Activated CD8-positive, alpha-beta memory T cell treated with anti-CD3 and anti-CD28 coated beads for 24 hours (primary cell): ENCODE data around the gene ITIH1.

Source experiments
- DNase-seq: peaks from one replicate; pipeline ENCODE4 v3.0.0-alpha.2; 2020

The ITIH1 gene

DNA sequence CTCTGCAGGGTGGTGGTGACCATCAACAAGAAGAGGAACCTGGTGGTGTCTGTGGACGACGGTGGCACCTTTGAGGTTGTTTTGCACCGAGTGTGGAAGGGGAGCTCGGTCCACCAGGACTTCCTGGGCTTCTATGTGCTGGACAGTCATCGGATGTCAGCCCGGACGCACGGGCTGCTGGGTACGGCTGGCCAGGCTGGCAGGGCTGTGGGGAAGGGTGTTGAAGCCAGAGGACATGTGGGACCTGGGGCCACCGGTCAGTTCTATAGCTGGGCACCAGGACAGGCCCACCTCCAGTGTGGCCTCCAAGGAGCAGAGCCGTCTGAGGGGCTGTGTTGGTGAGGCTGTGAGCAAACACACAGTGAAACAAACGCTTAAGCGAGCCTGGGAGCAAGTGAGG, 13.3 kb downstream of the ITIH1 start:
- no peak for DNase-seq

DNA sequence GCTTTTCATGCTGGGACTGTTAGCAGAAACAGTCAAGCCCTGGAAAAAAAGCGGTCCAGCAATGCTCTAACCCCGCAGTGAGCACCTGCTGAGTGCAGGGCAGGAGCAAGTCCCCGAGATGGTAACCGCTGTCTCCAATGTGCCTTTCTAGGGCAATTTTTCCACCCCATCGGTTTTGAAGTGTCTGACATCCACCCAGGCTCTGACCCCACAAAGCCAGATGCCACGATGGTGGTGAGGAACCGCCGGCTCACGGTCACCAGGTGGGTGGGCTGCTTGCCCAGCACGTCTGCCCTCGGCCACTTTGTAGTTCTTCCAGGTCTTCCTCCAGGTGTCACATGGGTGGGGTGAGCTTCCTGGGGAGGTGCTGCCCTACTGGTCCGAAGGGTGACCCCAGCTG, 14.0 kb downstream of the ITIH1 start:
- DNase-seq: no peak

GRCh38 chr3:52791928-52792327, 14.5 kb downstream of the ITIH1 start:
- no peak for DNase-seq

DNA sequence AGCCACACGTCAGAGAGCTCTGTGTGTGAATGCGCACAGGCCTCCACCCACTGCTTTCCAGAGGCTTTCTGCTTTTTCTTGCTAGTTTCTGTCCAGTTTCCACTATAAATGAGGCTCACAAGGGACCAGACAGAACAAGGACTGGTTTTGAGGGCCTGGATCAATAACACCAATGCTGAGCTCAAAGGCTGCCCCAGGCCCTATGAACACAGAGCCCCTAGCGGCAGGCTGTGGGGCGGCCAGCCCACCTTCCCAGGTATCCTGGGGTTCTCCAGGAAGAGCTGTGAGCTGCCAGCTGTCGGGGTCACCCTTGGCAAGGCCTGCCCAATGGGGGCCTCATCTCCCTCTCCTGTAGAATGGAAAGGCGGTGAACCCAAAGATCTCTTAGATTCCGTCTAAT, 15.0 kb downstream of the ITIH1 start:
- no peak for DNase-seq

- DNase-seq: no peak
These were observed 15.7 kb downstream of the ITIH1 start for GRCh38 chr3:52792961-52793695.

DNA sequence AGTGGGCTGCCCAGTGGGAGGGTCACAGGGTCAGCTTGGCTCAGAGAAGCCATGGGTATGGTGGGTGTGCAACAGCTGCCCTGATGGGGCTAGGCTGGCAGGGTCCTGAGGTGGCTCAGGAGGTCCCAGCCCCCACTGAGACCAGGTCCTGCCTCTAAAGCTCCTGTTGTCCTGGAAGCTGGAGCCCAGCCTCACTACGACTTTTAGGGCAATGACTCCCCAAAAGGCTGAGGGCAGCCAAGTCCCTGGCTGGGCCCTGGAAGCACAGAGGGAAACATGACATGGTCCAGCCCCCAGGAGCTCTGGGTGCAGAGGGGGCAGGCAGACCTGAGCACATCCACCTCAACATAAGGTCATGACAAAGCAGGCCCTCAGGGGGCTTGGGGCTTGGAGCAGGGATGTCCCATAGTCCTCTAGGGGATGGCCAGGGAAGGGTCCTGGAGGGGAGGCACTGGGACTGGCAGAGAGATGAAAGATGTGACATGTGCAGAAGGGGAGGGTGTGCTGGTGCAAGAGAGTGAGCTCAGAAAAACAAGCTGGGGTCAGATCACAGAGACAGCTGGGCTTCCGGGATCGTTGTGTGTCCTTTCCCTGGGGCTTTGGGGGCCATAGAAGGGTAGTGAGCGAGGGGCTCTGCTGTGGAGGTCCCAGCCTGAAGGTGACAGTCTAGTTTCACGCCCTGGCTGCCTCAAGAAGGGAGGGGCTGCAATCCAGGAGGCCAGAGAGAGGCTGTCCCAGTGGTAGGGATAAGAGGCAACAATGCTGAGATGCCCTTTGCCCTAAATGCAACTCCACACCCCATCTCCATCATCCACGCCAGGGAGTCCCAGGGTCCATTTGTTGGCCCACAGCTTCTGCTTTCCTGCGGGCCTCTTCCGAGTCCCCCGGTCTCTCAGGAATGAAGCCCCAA, 16.6 kb downstream of the ITIH1 start:
- no peak for DNase-seq

DNA sequence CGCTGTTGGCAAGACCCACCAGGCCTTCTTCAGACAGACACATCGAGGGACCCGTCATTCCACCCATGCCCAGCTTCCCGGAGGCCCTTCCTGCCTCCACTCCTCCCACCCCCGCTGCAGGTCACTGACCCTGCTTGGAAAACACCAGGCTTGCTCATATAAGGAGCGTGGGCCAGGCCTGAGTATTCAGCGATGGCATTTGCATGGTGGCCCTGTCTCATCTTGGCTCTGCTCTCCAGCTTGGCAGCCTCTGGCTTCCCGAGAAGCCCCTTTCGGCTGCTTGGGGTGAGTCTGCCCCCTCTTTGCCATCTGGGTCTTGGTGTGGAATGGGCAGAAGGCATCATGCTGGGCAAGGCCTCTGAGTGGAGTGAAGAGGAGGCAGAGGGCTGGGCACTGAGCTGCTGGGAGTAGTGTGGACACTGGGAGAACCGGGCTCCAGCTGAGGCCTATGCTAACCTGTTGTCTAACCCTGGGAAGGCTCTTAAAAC, 17.3 kb downstream of the ITIH1 start, which contains the start of gene ITIH3:
ITIH3 (plus strand) TSS at position 185 of the 488 bp plus-strand sequence; CDS start at position 193, 8 bp downstream.
- DNase-seq: no peak

- DNase-seq: no peak
These were observed 18.0 kb downstream of the ITIH1 start for GRCh38 chr3:52795298-52795900.

DNA sequence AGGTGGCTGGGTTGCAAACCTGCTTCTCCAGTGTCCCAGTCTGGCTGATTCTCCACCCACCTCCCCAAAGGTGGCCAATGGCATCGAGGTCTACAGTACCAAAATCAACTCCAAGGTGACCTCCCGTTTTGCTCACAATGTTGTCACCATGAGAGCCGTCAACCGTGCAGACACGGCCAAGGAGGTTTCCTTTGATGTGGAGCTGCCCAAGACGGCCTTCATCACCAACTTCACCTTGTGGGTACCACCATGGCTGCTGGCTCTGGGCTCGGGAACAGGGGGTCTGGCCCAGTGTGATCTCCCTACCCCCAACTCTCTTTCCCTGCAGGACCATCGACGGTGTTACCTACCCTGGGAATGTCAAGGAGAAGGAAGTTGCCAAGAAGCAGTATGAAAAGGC, 19.0 kb downstream of the ITIH1 start:
- no peak for DNase-seq

DNA sequence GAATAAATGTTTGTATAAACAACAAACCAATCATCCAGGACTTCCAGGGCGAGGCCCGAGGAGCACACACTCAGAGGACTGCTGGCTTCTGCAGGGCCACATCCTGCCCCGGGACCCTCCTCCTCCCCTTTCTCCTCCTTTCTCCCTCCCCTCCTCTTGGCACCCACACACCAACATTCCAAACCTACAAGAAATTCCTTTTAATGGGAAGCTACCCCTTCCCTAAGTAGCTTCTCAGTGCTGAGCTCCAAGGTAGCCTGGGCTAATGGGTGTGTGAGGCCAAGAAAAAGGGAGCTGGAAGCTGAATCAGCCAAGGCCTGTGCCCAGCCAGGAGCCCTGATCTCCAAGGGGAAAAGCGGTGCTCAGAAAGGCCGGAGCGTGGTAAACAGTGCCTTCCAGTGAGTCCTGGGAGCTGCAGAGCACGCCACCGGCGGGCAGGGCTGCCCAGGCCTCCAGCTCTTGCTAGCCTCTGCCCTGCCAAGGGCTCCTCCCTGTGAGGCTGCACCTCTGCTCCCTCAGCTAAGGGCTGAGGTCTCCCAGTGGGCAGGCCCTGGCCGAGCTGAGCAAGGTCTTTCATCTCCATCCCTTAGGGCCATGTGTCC, 21.1 kb downstream of the ITIH1 start:
- DNase-seq: no peak

DNA sequence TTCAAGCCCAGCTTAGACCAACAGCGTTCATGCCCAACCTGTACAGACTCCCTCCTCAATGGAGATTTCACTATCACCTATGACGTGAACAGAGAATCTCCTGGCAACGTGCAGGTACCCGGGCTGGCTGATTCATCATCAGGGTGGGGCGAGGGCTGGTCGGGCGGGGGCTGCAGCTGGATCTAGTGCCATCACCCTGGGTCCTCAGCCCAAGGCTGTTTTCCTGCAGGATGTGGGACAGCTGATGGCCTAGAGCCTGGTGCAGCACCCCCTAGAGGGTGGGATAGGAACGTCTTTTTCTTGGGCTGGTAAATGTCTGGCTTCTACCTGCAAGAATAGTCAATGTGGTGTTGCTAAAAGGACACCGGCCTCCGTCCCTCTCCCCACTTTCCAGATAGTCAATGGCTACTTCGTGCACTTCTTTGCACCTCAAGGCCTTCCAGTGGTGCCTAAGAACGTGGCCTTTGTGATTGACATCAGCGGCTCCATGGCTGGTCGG, 21.6 kb downstream of the ITIH1 start:
- no peak for DNase-seq

GRCh38 chr3:52800079-52800478, 22.7 kb downstream of the ITIH1 start:
- DNase-seq: no peak

GRCh38 chr3:52801839-52802238, 24.4 kb downstream of the ITIH1 start:
- no peak for DNase-seq

DNA sequence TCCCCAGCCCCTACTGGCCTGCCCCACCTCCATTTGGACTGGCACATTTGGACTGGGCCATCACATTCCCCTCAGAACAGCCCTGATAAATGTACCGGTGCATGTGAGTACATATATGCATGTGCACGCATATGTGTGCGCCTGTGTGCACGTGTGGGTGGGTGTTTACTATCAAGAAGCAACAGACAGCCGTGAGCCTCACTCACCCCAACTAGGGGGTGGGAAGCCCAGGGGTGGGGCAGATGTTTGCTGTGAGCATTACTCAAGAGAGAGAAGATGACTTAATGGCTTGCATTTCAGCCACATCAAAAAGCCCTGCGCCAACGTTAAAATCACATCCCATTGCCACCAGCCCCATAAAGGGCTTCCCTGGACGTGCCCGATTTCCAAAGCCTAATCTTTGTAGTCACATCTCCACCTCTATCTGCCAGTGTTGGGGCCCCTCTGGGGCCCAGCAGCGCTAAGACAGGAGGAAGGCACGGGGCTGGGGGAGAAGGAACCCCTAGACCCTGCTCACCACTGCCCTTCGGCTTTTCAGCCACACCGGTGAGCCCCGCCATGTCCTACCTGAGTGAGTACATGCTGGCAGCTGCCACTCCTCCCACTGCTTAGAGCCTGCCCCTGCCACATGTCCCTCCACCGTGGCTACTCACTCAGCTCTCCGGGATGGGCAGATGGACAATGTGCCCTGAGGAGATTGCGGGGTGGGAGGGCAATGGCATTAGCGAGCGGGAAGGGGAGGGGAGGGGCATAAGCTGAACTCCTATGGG, 28.1 kb downstream of the ITIH1 start:
- DNase-seq: no peak

- no peak for DNase-seq
These were observed 31.8 kb downstream of the ITIH1 start for GRCh38 chr3:52809149-52809548.

- no peak for DNase-seq
These were observed 32.4 kb downstream of the ITIH1 start for GRCh38 chr3:52809662-52810377.

DNA sequence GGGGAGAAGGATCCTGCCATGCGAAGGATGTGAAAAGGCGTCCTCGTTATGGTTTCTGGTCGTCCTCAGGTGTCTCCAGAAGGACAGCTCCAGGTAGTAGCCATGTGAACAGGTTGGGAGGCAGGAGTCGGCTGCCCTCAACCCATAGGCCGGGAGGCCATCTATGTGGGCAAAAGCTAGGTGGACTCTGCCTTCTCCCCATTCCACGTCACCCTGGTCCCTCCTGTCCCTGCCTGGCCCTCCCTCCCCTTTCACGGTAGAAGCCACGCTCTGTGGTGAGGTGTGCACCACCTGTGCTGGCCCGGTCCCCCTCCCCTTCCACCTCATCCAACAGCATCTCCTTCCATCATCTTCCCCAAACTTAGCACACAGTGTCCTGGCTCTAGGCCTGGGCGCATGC, 33.5 kb downstream of the ITIH1 start:
- no peak for DNase-seq

- no peak for DNase-seq
These were observed 34.1 kb downstream of the ITIH1 start for GRCh38 chr3:52811452-52812011.

DNA sequence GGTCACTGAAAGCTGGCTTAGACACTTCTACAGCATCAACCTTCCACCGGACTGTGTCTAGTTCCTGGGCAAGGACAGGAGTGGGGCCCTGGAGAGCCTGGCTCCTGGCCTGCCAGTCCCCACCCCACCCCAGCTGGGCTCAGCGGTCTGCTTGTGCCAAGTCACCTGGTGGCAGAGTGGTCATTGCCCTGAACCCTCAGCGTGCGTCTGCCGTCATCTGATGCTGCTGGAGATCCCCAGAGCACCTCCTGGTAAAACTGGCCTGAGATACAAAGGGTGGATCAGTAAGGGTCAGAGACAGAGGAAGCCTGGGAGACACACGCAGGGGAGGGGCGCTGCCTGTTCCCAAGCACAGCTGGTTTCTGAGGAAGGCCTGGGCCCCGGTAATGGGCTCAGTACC, 36.4 kb downstream of the ITIH1 start:
- DNase-seq: no peak

GRCh38 chr3:52816199-52816598, 38.8 kb downstream of the ITIH1 start:
- no peak for DNase-seq

GRCh38 chr3:52816654-52817053, 39.3 kb downstream of the ITIH1 start:
- no peak for DNase-seq
